HCT116 (cell line): ENCODE results near the gene ROCK2.

ENCODE experiments used
- ELF1 ChIP-seq: IDR thresholded peaks from 2 replicates; pipeline ENCODE4 v1.6.1; 2012; ENCODE audit warnings: low read depth, borderline replicate concordance
- EZH2 ChIP-seq: fragments of 200-600 bp; sonication (generic); IDR thresholded peaks from 2 replicates; pipeline ENCODE4 v1.6.1; 2017; ENCODE audit warnings: antibody characterized with exemption, mixed run types
- POLR2A ChIP-seq: IDR thresholded peaks from 2 replicates; pipeline ENCODE4 v1.7.0; 2011; ENCODE audit warnings: borderline replicate concordance; ENCODE audit not compliant: insufficient read depth, insufficient read length; ENCODE audit errors: extremely low read depth

DNA sequence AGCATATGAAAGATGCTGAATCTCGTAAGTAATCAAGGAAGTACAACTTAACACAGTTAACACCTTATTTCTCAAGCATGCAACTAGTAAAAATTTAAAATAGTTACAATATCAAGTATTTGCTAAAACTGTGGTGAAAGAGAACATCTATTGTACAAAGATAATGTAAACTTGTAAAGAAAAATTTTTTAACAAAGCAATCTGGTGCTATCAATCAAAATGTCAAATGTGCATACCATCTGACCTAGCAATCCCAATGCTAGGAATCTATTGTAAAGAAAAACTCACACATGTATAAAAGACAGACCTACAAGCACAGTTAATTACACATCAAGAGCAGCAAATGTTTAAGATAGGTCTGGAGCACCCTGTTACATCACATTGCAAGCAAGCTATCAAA, 99.1 kb downstream of the ROCK2 start:
- TF ChIP-seq ELF1 (no peak), POLR2A (no peak), EZH2 (no peak)
